Measurements from ENCODE around the gene M1AP. TPM values are rescaled to one million over a fixed set of nuclear protein-coding genes. Genes with fewer than 3 reads are reported as not detected.

M1AP gene
- total RNA-seq, 1 donor from 2014 or later: 0.24 TPM

- Mint-ChIP-seq H3K36me3 (peaks cover 3% of the 10 kb centered on the region), H3K4me1 (ENCODE audit: unreplicated experiment) (peaks cover 9% of the 10 kb centered on the region), H3K27me3 (peaks cover 85% of the 10 kb centered on the region), H3K27ac (no peak overlapping the region), H3K9me3 (no peaks in the 10 kb centered on the region), H3K4me3 (peak overlapping the region; percentile 34)
- DNase-seq (ENCODE audit: extremely low spot score, unreplicated experiment): no peak
- no peak for TF ChIP-seq CTCF (conservative IDR thresholded peaks at IDR 0.05)
Observed at GRCh38 chr2:74512744-74513604, 135.2 kb downstream of the M1AP start.

- H3K4me1 Mint-ChIP-seq (ENCODE audit: unreplicated experiment): peaks cover 15% of the 10 kb centered on the region
- no peak for DNase-seq (ENCODE audit: extremely low spot score, unreplicated experiment)
- no peak overlapping the region for H3K4me3 Mint-ChIP-seq
- peaks cover 74% of the 10 kb centered on the region for H3K27me3 Mint-ChIP-seq
- no peak overlapping the region for H3K27ac Mint-ChIP-seq
- peaks cover 6% of the 10 kb centered on the region for H3K36me3 Mint-ChIP-seq
- H3K9me3 Mint-ChIP-seq: no peaks in the 10 kb centered on the region
- no peak for TF ChIP-seq CTCF (conservative IDR thresholded peaks at IDR 0.05)
Observed at GRCh38 chr2:74511104-74511989, 136.8 kb downstream of the M1AP start.

GRCh38 chr2:74510272-74510671, 137.9 kb downstream of the M1AP start:
- DNase-seq (ENCODE audit: extremely low spot score, unreplicated experiment): no peak
- Mint-ChIP-seq H3K36me3 (peaks cover 8% of the 10 kb centered on the region), H3K27ac (no peak overlapping the region), H3K4me3 (no peak overlapping the region), H3K27me3 (peaks cover 65% of the 10 kb centered on the region), H3K9me3 (no peaks in the 10 kb centered on the region), H3K4me1 (ENCODE audit: unreplicated experiment) (peaks cover 15% of the 10 kb centered on the region)
- TF ChIP-seq CTCF (conservative IDR thresholded peaks at IDR 0.05): no peak

- H3K36me3 Mint-ChIP-seq: peaks cover 22% of the 10 kb centered on the region
- peak overlapping the region; percentile 99 for H3K27ac Mint-ChIP-seq
- no peak for TF ChIP-seq CTCF (conservative IDR thresholded peaks at IDR 0.05)
- DNase-seq (ENCODE audit: extremely low spot score, unreplicated experiment): peak; percentile 77
- peak overlapping the region; percentile 99 for H3K4me3 Mint-ChIP-seq
- H3K4me1 Mint-ChIP-seq (ENCODE audit: unreplicated experiment): peaks cover 26% of the 10 kb centered on the region
- H3K27me3 Mint-ChIP-seq: peaks cover 73% of the 10 kb centered on the region
- H3K9me3 Mint-ChIP-seq: no peaks in the 10 kb centered on the region
Observed at GRCh38 chr2:74507926-74508520, 140.1 kb downstream of the M1AP start.

Other genes with a start within 250 kb of the M1AP start
- 2.9 and 10.4 TPM in 2 replicates for gene C2orf81, start 226.7 kb downstream of the M1AP start, total RNA-seq (ENCODE audit: low replicate concordance)
- 10.0 and 41.7 TPM in 2 replicates for gene WDR54, start 226.6 kb downstream of the M1AP start, total RNA-seq (ENCODE audit: low replicate concordance)
- 72.1 and 88.3 TPM in 2 replicates for gene RTKN, start 206.4 kb downstream of the M1AP start, total RNA-seq (ENCODE audit: low replicate concordance)
- gene INO80B, start 193.2 kb downstream of the M1AP start, total RNA-seq (ENCODE audit: low replicate concordance): 30.2 and 40.5 TPM in 2 replicates
- gene WBP1, start 189.9 kb downstream of the M1AP start, total RNA-seq (ENCODE audit: low replicate concordance): 76.7 and 121 TPM in 2 replicates
- 60.9 and 73.1 TPM in 2 replicates for gene MOGS, start 182.9 kb downstream of the M1AP start, total RNA-seq (ENCODE audit: low replicate concordance)
- 74.2 and 76.1 TPM in 2 replicates for gene MRPL53, start 175.7 kb downstream of the M1AP start, total RNA-seq (ENCODE audit: low replicate concordance)
- gene CCDC142, start 165.3 kb downstream of the M1AP start, total RNA-seq (ENCODE audit: low replicate concordance): 18.0 and 30.1 TPM in 2 replicates
- 21.1 and 27.5 TPM in 2 replicates for gene TTC31, start 165.2 kb downstream of the M1AP start, total RNA-seq (ENCODE audit: low replicate concordance)
- 1.5 and 2.8 TPM in 2 replicates for gene LBX2, start 148.7 kb downstream of the M1AP start, total RNA-seq (ENCODE audit: low replicate concordance)
- gene PCGF1, start 140.6 kb downstream of the M1AP start, total RNA-seq (ENCODE audit: low replicate concordance): 30.1 and 32.8 TPM in 2 replicates
- gene TLX2, start 133.9 kb downstream of the M1AP start, total RNA-seq (ENCODE audit: low replicate concordance): 0.67 and 2.9 TPM in 2 replicates
- 1.4 and 3.2 TPM in 2 replicates for gene DQX1, start 122.1 kb downstream of the M1AP start, total RNA-seq (ENCODE audit: low replicate concordance)
- gene AUP1, start 118.6 kb downstream of the M1AP start, total RNA-seq (ENCODE audit: low replicate concordance): 111 and 122 TPM in 2 replicates
- gene HTRA2, start 118.4 kb downstream of the M1AP start, total RNA-seq (ENCODE audit: low replicate concordance): 30.7 and 42.7 TPM in 2 replicates
- gene LOXL3, start 94.4 kb downstream of the M1AP start, total RNA-seq (ENCODE audit: low replicate concordance): 3.4 and 23.8 TPM in 2 replicates
- gene DOK1, start 93.6 kb downstream of the M1AP start, total RNA-seq (ENCODE audit: low replicate concordance): 5.4 and 9.9 TPM in 2 replicates
- gene SEMA4F, start 5.9 kb upstream of the M1AP start, total RNA-seq (ENCODE audit: low replicate concordance): 7.1 and 17.0 TPM in 2 replicates
- gene HK2, start 185.8 kb upstream of the M1AP start, total RNA-seq (ENCODE audit: low replicate concordance): 13.3 and 27.6 TPM in 2 replicates